CD14-positive monocyte (primary cell): ENCODE data around the gene LFNG. TPM values are rescaled to one million over a fixed set of nuclear protein-coding genes. Genes with fewer than 3 reads are reported as not detected.

Experiments used
- DNase-seq, 3 donors: peaks; one replicate each; pipeline ENCODE4 v3.0.0-alpha.2; 2011 to 2022
- H2AFZ ChIP-seq: 2 replicates; pipeline ENCODE4 v1.6.0; 2012; ENCODE audit warnings: mild to moderate bottlenecking, low read depth, low read length, inconsistent platforms; ENCODE audit not compliant: insufficient read depth, poor library complexity, severe bottlenecking
- H3K27ac ChIP-seq, 2 donors: 1 replicate in 1 of 2; 2 replicates in 1 of 2; pipeline ENCODE4 v1.5.1; 2012 to 2013; ENCODE audit warnings: low read length in 2 of 2, control low read depth in 1 of 2, inconsistent platforms in 1 of 2, low read depth in 1 of 2, mild to moderate bottlenecking in 1 of 2
- H3K27me3 ChIP-seq, 2 donors: one replicate each; pipeline versions ENCODE4 v1.6.0 to v1.6.1; 2011 to 2013; ENCODE audit warnings: low read length in 2 of 2; ENCODE audit not compliant: control insufficient read depth in 2 of 2, insufficient read depth in 2 of 2
- H3K36me3 ChIP-seq, 2 donors: replicated peaks in 1 of 2; 1 replicate in 1 of 2; 2 replicates in 1 of 2; pipeline versions ENCODE4 v1.5.1 to v1.6.1; 2012 to 2013; ENCODE audit warnings: low read length in 2 of 2, control low read depth in 1 of 2, inconsistent platforms in 1 of 2, mild to moderate bottlenecking in 1 of 2; ENCODE audit not compliant: insufficient read depth in 2 of 2, control insufficient read depth in 1 of 2
- H3K4me1 ChIP-seq, 2 donors: 1 replicate in 1 of 2; 2 replicates in 1 of 2; pipeline versions ENCODE4 v1.5.1 to v1.6.1; 2012 to 2013; ENCODE audit warnings: low read length in 2 of 2, control low read depth in 1 of 2, inconsistent platforms in 1 of 2, mild to moderate bottlenecking in 1 of 2, moderate library complexity in 1 of 2; ENCODE audit not compliant: insufficient read depth in 2 of 2, control insufficient read depth in 1 of 2
- H3K4me2 ChIP-seq: replicated peaks from 2 replicates; pipeline ENCODE3; 2012; ENCODE audit warnings: low read length, moderate library complexity, mild to moderate bottlenecking; ENCODE audit not compliant: poor library complexity, severe bottlenecking; ENCODE audit errors: extremely low read depth
- H3K4me3 ChIP-seq, 3 experiments: fragments of 200-600 bp in 1 of 3; sonication (generic) in 1 of 3; replicated peaks in 1 of 3; 1 replicate in 2 of 3; 2 replicates in 1 of 3; pipeline ENCODE4 v1.5.1; 2011 to 2013; ENCODE audit warnings: low read length in 3 of 3, mild to moderate bottlenecking in 3 of 3, control low read depth in 2 of 3, low read depth in 2 of 3, inconsistent platforms in 1 of 3, moderate library complexity in 1 of 3
- H3K79me2 ChIP-seq: 2 replicates; pipeline ENCODE4 v1.6.0; 2012; ENCODE audit warnings: mild to moderate bottlenecking, control low read depth, inconsistent platforms, low read length, moderate library complexity; ENCODE audit not compliant: insufficient read depth
- H3K9ac ChIP-seq: 2 replicates; pipeline ENCODE4 v1.6.0; 2017; ENCODE audit warnings: low read length, mild to moderate bottlenecking; ENCODE audit not compliant: insufficient read depth, poor library complexity, severe bottlenecking
- H3K9me3 ChIP-seq, 2 donors: replicated peaks in 1 of 2; 1 replicate in 1 of 2; 2 replicates in 1 of 2; pipeline versions ENCODE4 v1.5.1 to v1.6.1; 2012 to 2013; ENCODE audit warnings: low read length in 2 of 2, control low read depth in 1 of 2; ENCODE audit not compliant: control insufficient read depth in 1 of 2, insufficient read depth in 1 of 2
- H4K20me1 ChIP-seq: 2 replicates; pipeline ENCODE4 v1.6.0; 2012; ENCODE audit warnings: mild to moderate bottlenecking, low read length, control low read depth, moderate library complexity; ENCODE audit not compliant: insufficient read depth
- H3K27ac Mint-ChIP-seq, 7 donors: one replicate each; pipeline ENCODE4 v1.8.0; 2020; ENCODE audit warnings: mild to moderate bottlenecking in 7 of 7, mixed read lengths in 7 of 7, moderate library complexity in 6 of 7, inconsistent platforms in 2 of 7
- H3K27me3 Mint-ChIP-seq, 3 donors: one replicate each; pipeline ENCODE4 v1.8.0; 2021 to 2022; ENCODE audit warnings: low read depth in 3 of 3, mild to moderate bottlenecking in 3 of 3, mixed read lengths in 3 of 3, moderate library complexity in 3 of 3, inconsistent platforms in 1 of 3
- H3K36me3 Mint-ChIP-seq, 2 donors: one replicate each; pipeline ENCODE4 v1.8.0; 2020; ENCODE audit warnings: mixed read lengths in 2 of 2, inconsistent platforms in 1 of 2, mild to moderate bottlenecking in 1 of 2
- H3K4me1 Mint-ChIP-seq: one replicate; pipeline ENCODE4 v1.8.0; 2020; ENCODE audit warnings: mild to moderate bottlenecking, mixed read lengths
- H3K4me3 Mint-ChIP-seq, 2 donors: one replicate each; pipeline ENCODE4 v1.8.0; 2020; ENCODE audit warnings: mild to moderate bottlenecking in 2 of 2, mixed read lengths in 2 of 2, moderate library complexity in 1 of 2
- H3K9me3 Mint-ChIP-seq, 7 donors: one replicate each; pipeline ENCODE4 v1.8.0; 2020 to 2022; ENCODE audit warnings: mixed read lengths in 7 of 7, mild to moderate bottlenecking in 6 of 7, moderate library complexity in 6 of 7, inconsistent platforms in 2 of 7
- WGBS: methylation state at CpG from one replicate; pipeline ENCODE4 v1.1.5; 2013; ENCODE audit warnings: missing lambda C conversion rate; ENCODE audit not compliant: insufficient coverage; 5-methylcytosine and 5-hydroxymethylcytosine counted together
- intact Hi-C, 2 donors: fragments of 100-400 bp; cut with micrococcal nuclease; formaldehyde crosslinking; loops; one replicate each; pipeline versions ENCODE4 v1.15.0 to v1.15.1; 2023
- polyA plus RNA-seq, 3 donors: library from polyadenylated mRNA; depleted of rRNA in 1 of 3; unstranded in 2 of 3; stranded (reverse) in 1 of 3; fragments of 300-500 nt in 2 of 3; fragments of >200 nt in 1 of 3; fragmentation: Illumina TruSeq in 2 of 3; gene quantifications; 1 replicate in 2 of 3; 2 replicates in 1 of 3; pipeline ENCODE4 v1.2.3, GENCODE V29; 2012 to 2021
- TF ChIP-seq, protein P1 (sequence below): fragments of 200-600 bp; IDR thresholded peaks from one replicate; pipeline ENCODE4 v1.8.0; 2022; ENCODE audit warnings: antibody characterized with exemption, mild to moderate bottlenecking

LFNG gene
- polyA plus RNA-seq, 3 donors = 1.9 to 121 (median 2.2) TPM

- Mint-ChIP-seq H3K27ac (no peak overlapping the region), H3K9me3 (peaks cover 0 to 4% (median 2%) of the 10 kb centered on the region in 7 donors), H3K4me3 (no peak overlapping the region), H3K27me3 (peaks cover 16 to 31% (median 24%) of the 10 kb centered on the region in 3 donors), H3K4me1 (no peaks in the 10 kb centered on the region), H3K36me3 (no peaks in the 10 kb centered on the region)
- no peak for DNase-seq
- H3K4me1 ChIP-seq = peaks cover 0 to 3% of the 10 kb centered on the region in 2 donors
- no peak overlapping the region for H3K4me2 ChIP-seq
- no peaks in the 10 kb centered on the region for H3K36me3 ChIP-seq
- 96% methylated on average over 19 of the region's 27 CpGs for WGBS
- TF ChIP-seq, protein P1, sequence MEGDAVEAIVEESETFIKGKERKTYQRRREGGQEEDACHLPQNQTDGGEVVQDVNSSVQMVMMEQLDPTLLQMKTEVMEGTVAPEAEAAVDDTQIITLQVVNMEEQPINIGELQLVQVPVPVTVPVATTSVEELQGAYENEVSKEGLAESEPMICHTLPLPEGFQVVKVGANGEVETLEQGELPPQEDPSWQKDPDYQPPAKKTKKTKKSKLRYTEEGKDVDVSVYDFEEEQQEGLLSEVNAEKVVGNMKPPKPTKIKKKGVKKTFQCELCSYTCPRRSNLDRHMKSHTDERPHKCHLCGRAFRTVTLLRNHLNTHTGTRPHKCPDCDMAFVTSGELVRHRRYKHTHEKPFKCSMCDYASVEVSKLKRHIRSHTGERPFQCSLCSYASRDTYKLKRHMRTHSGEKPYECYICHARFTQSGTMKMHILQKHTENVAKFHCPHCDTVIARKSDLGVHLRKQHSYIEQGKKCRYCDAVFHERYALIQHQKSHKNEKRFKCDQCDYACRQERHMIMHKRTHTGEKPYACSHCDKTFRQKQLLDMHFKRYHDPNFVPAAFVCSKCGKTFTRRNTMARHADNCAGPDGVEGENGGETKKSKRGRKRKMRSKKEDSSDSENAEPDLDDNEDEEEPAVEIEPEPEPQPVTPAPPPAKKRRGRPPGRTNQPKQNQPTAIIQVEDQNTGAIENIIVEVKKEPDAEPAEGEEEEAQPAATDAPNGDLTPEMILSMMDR = no peak
- intact Hi-C loops = no loop called here
- no peak overlapping the region for H3K4me3 ChIP-seq
- no peaks in the 10 kb centered on the region for H3K9me3 ChIP-seq
- H2AFZ ChIP-seq = no peak overlapping the region
- no peaks in the 10 kb centered on the region for H3K79me2 ChIP-seq
- no peak overlapping the region for H3K27ac ChIP-seq
- no peak overlapping the region for H3K9ac ChIP-seq
- peaks cover 0 to 16% of the 10 kb centered on the region in 2 donors for H3K27me3 ChIP-seq
- no peaks in the 10 kb centered on the region for H4K20me1 ChIP-seq
Measured at GRCh38 chr7:2499719-2500430, 19.7 kb upstream of the LFNG start.

DNA sequence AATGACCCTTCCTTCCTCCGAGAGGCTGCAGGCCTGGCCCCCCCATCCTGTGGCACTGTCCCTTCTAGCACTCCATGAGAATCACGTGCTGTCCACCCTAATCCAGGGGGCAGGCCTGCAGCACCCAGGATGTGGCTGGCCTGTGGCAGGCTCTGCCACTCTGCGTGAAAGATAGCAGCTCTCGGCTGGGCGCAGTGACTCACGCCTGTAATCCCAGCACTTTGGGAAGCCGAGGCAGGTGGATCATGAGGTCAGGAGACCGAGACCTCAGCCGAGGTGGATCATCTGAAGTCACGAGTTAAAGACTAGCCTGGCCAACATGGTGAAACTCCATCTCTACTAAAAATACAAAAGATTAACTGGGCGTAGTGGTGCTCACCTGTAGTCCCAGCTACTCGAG lies 18.9 kb upstream of the LFNG start:
- H4K20me1 ChIP-seq = no peaks in the 10 kb centered on the region
- H3K4me3 ChIP-seq = no peak overlapping the region
- Mint-ChIP-seq H3K27me3 (peaks cover 16 to 32% (median 24%) of the 10 kb centered on the region in 3 donors), H3K36me3 (no peaks in the 10 kb centered on the region), H3K27ac (no peak overlapping the region), H3K9me3 (peaks cover 0 to 4% (median 2%) of the 10 kb centered on the region in 7 donors), H3K4me1 (no peaks in the 10 kb centered on the region), H3K4me3 (no peak overlapping the region)
- no peak overlapping the region for H2AFZ ChIP-seq
- no peak for DNase-seq
- WGBS = 94% methylated on average over 9 of the region's 12 CpGs
- no peaks in the 10 kb centered on the region for H3K79me2 ChIP-seq
- no peak overlapping the region for H3K4me2 ChIP-seq
- H3K36me3 ChIP-seq = no peaks in the 10 kb centered on the region
- H3K9ac ChIP-seq = no peak overlapping the region
- no peak overlapping the region for H3K27ac ChIP-seq
- H3K9me3 ChIP-seq = no peaks in the 10 kb centered on the region
- H3K4me1 ChIP-seq = peaks cover 0 to 3% of the 10 kb centered on the region in 2 donors
- intact Hi-C loops = no loop called here
- peaks cover 0 to 16% of the 10 kb centered on the region in 2 donors for H3K27me3 ChIP-seq
- TF ChIP-seq, protein P1 = no peak
